GM18526 (cell line): ENCODE results near the gene CD47.

Experiments used
- POLR2A ChIP-seq: IDR thresholded peaks from 3 replicates; pipeline ENCODE4 v1.6.1; 2011; ENCODE audit not compliant: insufficient read length; ENCODE audit errors: extremely low read depth

CD47 gene

GRCh38 chr3:108122276-108122675 lies 31.4 kb upstream of the CD47 start:
- no peak for TF ChIP-seq POLR2A

GRCh38 chr3:108119398-108120104 lies 28.7 kb upstream of the CD47 start:
- no peak for TF ChIP-seq POLR2A

- no peak for TF ChIP-seq POLR2A
Observed at GRCh38 chr3:108118038-108118768, 27.4 kb upstream of the CD47 start.

- TF ChIP-seq POLR2A = no peak
Observed at GRCh38 chr3:108117241-108117775, 26.5 kb upstream of the CD47 start.

GRCh38 chr3:108114423-108115065 lies 23.7 kb upstream of the CD47 start:
- TF ChIP-seq POLR2A = no peak

- no peak for TF ChIP-seq POLR2A
Observed at GRCh38 chr3:108113975-108114374, 23.1 kb upstream of the CD47 start.

GRCh38 chr3:108110934-108111333 lies 20.1 kb upstream of the CD47 start:
- TF ChIP-seq POLR2A = no peak

- no peak for TF ChIP-seq POLR2A
Observed at GRCh38 chr3:108108416-108108815, 17.6 kb upstream of the CD47 start.

GRCh38 chr3:108106449-108106848 lies 15.6 kb upstream of the CD47 start:
- TF ChIP-seq POLR2A = no peak

GRCh38 chr3:108106031-108106430 lies 15.2 kb upstream of the CD47 start:
- no peak for TF ChIP-seq POLR2A

GRCh38 chr3:108103886-108104797 lies 13.3 kb upstream of the CD47 start:
- no peak for TF ChIP-seq POLR2A

GRCh38 chr3:108103040-108103751 lies 12.4 kb upstream of the CD47 start:
- TF ChIP-seq POLR2A = no peak

- no peak for TF ChIP-seq POLR2A
Observed at GRCh38 chr3:108102420-108103039, 11.7 kb upstream of the CD47 start.
